Vagina (tissue), 2 donors: ENCODE results near the gene SPDYE3.
"Not testable (repeated sequence)": the region's sequence is repeated elsewhere in the genome, so short reads cannot be mapped to it uniquely, and the experiment has no call there.

Source experiments
- POLR2A ChIP-seq, 2 donors: fragments of 450-650 bp; IDR thresholded peaks; one replicate each; pipeline ENCODE4 v1.6.1; 2017; ENCODE audit warnings: antibody characterized with exemption in 2 of 2, mild to moderate bottlenecking in 2 of 2, moderate library complexity in 2 of 2
- POLR2AphosphoS5 ChIP-seq, 2 donors: sonication (generic); formaldehyde crosslinking; IDR thresholded peaks; one replicate each; pipeline ENCODE4 v1.9.0; 2017; ENCODE audit warnings: antibody characterized with exemption in 2 of 2, mild to moderate bottlenecking in 2 of 2, low read depth in 1 of 2; ENCODE audit not compliant: insufficient read depth in 1 of 2
- TF ChIP-seq, protein P1 (sequence below), 3 experiments: fragments of 450-650 bp in 2 of 3; fragments of 200-600 bp in 1 of 3; sonication (generic) in 1 of 3; IDR thresholded peaks; one replicate each; pipeline ENCODE4 v1.5.1; 2017 to 2019; ENCODE audit warnings: antibody characterized with exemption in 3 of 3, mild to moderate bottlenecking in 2 of 3, moderate library complexity in 2 of 3

DNA sequence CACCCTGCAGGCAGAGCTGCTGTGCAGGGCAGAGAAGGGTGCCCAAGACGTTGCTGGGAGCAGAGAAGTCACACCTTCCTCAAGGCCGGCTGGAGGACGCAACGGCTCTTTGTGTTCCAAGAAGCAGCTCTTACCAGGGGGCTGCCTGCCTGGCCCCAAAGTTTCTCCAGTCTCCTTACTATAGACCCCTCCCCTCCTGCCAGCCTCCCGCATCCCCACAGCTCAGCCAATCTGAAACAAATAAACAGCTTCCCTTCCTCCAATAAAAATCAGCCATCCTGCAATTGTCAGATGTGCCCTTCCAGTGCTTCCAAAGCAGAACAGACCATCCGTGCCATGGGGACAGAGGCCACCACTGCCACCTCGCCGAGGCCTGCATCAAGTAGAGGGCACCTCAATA lies 47.5 kb upstream of the SPDYE3 start:
- TF ChIP-seq, protein P1, sequence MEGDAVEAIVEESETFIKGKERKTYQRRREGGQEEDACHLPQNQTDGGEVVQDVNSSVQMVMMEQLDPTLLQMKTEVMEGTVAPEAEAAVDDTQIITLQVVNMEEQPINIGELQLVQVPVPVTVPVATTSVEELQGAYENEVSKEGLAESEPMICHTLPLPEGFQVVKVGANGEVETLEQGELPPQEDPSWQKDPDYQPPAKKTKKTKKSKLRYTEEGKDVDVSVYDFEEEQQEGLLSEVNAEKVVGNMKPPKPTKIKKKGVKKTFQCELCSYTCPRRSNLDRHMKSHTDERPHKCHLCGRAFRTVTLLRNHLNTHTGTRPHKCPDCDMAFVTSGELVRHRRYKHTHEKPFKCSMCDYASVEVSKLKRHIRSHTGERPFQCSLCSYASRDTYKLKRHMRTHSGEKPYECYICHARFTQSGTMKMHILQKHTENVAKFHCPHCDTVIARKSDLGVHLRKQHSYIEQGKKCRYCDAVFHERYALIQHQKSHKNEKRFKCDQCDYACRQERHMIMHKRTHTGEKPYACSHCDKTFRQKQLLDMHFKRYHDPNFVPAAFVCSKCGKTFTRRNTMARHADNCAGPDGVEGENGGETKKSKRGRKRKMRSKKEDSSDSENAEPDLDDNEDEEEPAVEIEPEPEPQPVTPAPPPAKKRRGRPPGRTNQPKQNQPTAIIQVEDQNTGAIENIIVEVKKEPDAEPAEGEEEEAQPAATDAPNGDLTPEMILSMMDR (IDR thresholded peaks at IDR 0.05) = not testable (repeated sequence)
- TF ChIP-seq POLR2AphosphoS5 (IDR thresholded peaks at IDR 0.05; ENCODE audit: insufficient read depth in 1 of 2, low read depth in 1 of 2); POLR2A (IDR thresholded peaks at IDR 0.05): not testable (repeated sequence)
